ENCODE results near the gene UGT1A6.

GRCh38 chr2:233651430-233651829 lies 41.3 kb upstream of the UGT1A6 start:
- no peak for TF ChIP-seq POLR2AphosphoS5 (IDR thresholded peaks at IDR 0.05; ENCODE audit: low read depth, low read length)
- no peak for TF ChIP-seq CTCF (IDR thresholded peaks at IDR 0.05)
- no peak for TF ChIP-seq ZBTB33 (IDR thresholded peaks at IDR 0.05; ENCODE audit: borderline replicate concordance, low read depth)
- TF ChIP-seq CHD2 (IDR thresholded peaks at IDR 0.05; ENCODE audit: low read length, partially characterized antibody), result no peak
- TF ChIP-seq IRF3 (IDR thresholded peaks at IDR 0.05; ENCODE audit: low read depth, low read length), result no peak
- no peak for TF ChIP-seq FOXM1 (IDR thresholded peaks at IDR 0.05; ENCODE audit: low read depth)
- no peak for TF ChIP-seq PBX3 (IDR thresholded peaks at IDR 0.05)
- TF ChIP-seq YY1 (IDR thresholded peaks at IDR 0.05; ENCODE audit: low read depth), result no peak
- TF ChIP-seq SMC3 (IDR thresholded peaks at IDR 0.05; ENCODE audit: low read depth, low read length), result no peak
- TF ChIP-seq RCOR1 (IDR thresholded peaks at IDR 0.05; ENCODE audit: low read length), result no peak
- no peak for TF ChIP-seq USF1 (IDR thresholded peaks at IDR 0.05; ENCODE audit: borderline replicate concordance, low read depth)
- TF ChIP-seq JUND (IDR thresholded peaks at IDR 0.05), result no peak
- no peak for TF ChIP-seq RFX5 (IDR thresholded peaks at IDR 0.05; ENCODE audit: low read length)

Data from SK-N-SH (cell line).